GM18499 (cell line): ENCODE results near the gene THSD7B.
A peak's percentile ranks its signal among the peaks of the same experiment; 100 is the strongest.

Source experiments
- ATAC-seq: cut with Tn5 transposase; IDR thresholded peaks from one replicate; pipeline ENCODE4 v1.9.1; 2021; ENCODE audit warnings: moderate number of reproducible peaks; ENCODE audit not compliant: insufficient read depth, unreplicated experiment

THSD7B gene

DNA sequence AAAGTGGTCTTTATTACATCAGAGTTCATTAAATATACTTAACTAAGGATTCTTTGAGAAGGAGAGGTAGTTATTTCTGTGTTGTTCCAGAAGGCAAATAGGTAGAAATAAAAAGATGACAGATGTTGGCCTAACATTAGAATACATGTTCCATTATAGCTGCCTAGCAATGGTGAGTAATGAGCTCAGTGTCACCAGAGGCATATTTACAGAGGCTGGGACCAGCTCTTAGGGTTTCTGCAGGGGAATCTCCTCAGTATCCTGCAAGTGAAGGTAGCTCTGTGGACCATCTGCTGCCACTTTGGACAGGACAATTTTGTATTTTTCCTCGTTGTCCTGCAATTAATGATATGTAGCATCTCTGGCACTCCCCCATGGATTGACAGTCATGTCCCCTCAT, 416.0 kb downstream of the THSD7B start:
- no peak for ATAC-seq

DNA sequence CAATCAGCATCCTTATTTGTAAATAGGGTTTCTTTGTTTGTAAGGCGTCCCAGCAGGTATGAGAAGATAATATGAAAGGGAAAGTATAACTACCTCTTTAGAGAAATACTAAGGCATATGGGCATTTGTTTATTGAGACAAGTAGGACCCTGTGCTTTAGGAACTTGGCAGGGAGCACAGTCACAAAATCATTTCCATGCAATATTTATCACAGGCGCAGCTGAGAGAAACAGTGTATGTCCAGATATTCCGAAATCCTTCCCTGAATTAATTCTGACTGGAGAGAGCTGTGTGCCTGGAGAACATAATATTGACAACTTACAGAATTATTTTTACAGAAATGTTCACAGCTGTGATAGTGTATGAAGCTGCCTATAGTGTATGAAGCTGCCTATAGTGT, 416.7 kb downstream of the THSD7B start:
- no peak for ATAC-seq

DNA sequence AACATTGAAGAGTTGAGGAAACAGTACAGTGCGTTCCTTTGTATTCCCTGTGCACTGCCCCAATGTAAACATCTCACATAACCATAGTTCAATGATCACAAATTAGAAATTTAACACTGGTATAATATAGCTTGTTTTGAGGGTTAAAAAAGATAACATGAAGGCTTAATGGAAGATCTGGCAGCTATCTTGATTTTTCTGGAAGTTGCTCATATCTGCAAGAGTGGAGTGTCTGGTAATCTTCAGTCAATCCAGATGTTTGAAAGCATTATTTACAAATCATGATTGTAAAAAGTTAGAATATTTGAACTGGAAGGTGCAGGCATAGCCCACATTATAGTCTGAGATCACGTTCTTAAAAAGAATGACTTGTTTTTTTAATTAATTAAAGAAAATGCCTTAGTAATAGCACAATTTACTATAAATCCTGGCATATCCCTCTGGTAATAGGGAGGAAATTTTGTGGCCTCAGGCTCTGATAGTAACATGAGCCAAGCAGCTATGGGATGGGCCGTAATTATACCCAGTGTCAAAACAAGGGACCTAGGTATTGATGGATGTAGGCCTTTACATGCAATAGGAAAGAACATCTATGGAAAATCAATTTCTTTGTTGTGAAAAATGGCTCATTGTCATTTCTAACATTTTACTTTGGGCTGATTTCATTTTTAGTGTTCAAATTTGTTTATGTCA, 418.0 kb downstream of the THSD7B start:
- no peak for ATAC-seq

DNA sequence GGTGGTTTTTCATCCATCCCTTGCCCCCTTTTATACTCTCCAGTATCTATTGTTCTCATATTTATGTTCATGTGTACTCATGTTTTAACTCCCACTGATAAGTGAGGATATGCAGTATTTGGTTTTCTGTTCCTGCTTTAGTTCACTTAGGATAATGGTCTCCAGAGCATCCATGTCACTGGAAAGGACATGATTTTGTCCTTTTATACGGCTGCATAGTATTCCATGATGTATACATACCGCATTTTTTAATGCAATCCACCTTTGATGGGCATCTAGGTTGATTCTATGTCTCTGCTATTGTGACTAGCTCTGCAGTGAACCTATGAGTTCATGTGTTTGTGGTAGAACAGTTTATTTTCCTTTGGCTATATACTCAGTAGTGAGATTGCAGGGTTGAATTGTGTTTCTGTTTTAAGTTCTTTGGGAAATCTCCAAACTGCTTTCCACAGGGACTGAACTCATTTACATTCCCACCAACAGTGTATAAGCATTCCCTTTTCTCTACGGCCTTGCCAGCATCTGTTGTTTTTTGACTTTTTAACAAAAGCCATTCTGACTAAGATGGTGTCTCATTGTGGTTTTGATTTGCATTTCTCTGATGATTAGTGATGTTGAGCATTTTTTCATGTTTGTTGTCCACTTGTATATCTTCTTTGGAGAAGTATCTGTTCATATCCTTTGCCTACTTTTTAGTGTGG, 420.2 kb downstream of the THSD7B start:
- ATAC-seq = no peak

DNA sequence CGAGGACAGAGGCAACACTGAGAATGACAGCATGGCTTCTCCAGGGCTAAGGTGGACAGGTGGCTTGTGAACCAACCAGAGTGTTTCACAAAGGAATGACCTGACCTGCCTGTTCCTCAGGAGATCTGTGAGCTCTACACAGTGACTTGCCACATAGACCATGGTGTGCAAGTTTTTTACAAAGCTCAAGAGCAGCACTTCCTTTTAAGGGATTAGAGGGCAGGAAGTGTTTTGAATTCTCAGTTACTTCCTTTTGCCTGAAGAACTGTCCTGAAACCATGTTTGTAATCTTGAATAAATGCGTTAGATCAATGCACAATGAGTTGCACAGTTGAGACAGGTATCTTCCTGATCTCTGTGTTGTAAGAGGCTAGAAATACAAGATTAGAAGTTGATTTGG, 421.9 kb downstream of the THSD7B start:
- no peak for ATAC-seq

DNA sequence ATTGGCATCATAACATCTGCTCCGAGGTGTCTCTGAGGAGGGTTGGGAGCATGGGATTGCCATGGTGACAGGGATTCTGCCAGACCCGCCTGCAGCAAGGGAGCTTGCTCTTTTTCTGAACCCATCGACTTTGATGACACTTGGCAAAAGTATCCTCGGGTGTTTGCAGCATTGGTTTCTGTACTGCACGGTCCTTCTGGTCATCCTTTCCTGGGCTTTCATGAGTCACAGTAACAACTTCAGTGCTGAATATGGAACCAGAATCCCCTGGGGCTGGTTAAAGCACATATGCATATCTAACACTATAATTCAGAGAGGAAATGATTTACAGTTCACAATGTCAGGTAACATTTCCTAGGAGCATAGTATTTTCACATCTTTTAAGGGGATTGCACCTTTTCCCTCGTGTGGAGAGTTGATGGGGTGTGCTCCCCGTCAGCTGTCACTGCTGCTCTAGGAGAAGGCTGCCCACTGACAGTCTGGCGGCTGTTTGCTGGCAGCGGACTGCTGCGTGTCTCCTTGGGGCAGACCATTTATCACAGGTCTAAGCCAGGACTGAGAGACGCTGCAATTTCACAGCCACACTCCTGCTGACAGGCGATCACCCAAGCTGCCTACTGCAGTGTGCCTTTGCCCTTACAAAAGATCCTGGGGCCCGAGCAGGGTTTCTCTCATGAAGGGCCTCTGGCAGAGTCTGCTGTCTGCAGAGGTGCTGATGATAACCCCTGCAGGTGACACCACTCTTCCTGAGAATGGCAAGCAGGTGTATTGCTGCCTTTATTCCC, 425.3 kb downstream of the THSD7B start:
- ATAC-seq = no peak

DNA sequence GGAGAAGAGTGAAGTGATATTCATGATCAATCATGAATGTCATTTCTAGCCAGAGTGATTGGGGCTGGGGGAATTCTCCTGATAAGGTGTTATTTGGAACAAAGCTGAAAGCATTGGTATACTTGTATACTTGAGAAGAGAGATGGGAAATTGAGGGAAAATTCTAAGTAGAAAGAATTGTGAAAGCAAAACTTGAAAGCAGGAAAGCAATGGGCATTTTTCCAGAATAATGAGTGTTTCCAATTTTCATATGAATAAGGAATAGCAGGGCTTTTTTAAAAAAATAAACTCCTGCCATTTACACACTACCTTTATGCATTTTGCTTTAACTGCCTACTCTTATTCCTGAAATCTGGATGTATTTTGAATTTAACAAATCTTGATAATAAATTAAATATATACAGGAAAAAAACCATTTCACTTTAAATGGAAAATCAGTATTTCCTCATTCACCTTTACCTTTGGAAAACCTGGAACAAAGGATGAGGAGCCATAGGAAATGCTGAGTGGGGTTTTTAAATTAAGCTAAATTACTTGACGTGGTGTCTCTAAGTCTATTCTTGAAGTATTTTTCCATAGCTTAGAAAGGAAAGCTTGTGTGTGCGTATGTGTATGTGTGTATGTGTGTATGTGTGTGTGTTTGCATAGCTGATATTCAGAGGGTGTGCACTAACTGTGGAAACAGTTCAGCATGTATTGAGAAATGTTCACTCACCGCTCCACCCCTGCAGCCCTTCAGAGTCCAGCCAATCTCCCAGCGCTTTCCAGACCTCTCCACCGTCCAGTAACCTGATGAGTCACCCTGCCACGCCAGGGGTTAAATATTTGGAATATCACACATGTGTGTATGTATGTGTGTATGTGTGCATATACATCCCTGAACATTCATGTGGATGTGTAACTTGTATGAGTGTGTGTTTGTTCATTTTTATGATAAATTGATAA, 427.3 kb downstream of the THSD7B start:
- ATAC-seq = no peak

DNA sequence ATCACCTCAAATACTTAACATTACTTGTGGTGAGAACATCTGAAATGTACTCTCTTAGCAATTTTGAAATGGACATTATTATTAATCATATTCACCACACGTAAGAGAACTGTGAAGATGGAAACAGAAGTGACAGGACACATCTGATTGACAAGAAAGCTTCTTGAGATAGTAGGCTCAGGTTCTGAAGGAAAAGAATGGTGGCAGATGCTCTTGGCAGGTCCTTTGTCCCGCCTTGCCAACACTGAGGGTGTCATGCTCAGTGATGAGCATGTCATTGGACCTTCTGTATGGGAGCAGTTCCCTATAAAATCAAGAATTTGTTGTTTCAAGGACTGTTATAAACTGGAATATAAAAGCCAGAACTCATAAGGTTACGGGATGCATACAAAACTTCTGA, 428.1 kb downstream of the THSD7B start:
- no peak for ATAC-seq

DNA sequence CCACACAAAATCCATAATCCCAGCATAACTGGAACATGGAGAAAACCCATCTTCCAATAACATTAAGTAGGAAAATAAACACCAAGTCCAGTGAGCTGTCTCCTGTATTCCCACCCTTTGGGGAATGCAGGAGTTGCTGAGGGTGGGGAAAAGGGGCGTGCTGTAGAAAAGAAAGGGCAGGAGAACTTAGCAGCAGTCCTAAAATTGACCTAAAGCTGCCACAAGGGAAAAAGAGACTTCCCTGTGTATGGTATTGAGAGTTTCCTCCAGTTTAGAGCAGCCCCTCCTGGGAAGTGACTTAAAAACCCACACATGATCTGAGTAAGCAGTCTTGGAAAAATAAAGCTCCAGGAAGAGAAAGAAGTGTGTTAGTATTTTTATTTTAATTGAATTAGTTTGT, 428.8 kb downstream of the THSD7B start:
- no peak for ATAC-seq

DNA sequence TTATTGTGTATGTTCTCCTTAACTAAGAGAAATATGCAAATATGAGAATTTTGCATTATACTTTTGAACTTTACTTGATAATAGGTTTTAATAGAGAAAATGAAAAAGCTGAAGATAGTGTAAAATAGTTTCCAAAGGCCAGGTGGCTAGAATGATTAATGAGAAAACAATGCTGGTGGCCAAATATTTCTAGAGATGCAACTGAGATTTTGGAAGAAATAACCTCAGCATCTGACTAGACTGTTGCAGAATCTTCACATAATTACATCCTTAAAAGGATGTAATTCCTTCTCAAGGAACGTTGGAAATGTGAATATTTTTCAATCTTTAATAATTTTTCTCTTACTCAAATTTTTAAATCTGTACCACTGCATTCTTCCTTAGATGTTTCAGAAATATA, 434.4 kb downstream of the THSD7B start:
- no peak for ATAC-seq

DNA sequence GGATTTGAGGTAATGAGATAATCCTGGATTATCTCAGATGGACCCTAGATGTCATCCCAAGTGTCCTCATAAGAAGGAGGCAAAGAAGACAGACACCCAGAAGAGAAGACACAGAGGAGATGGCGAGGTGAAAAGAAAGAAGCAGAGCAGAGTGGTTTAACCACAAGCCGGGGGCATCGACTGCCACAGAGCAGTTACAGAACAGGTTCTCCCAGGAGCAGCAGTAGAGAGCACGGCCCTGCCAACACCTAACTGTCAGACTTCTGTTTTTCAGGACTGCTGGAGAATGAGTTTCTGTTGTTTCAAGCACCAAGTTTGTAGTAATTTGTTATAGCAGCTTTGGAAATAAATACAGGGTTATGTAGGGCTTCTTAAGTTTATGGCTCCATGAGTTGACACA, 437.0 kb downstream of the THSD7B start:
- no peak for ATAC-seq

DNA sequence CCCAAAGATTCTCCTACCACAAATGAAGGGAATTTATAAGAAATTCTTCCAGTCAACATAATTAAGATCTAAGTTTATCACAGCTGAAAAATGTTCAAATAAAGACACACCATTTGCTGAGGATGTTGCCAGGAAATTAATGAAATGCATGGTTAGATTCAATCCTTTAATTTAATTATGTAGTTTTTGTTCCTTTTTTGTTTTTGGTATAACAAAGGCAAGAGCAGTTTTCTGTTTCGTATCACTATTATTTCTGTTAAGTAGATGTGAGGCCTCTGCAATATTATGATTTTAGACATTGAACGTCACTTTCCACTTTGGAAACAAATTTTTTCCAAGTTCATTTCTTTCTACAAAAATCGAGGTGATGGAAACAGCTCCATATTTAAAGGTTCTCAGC, 440.0 kb downstream of the THSD7B start:
- no peak for ATAC-seq

DNA sequence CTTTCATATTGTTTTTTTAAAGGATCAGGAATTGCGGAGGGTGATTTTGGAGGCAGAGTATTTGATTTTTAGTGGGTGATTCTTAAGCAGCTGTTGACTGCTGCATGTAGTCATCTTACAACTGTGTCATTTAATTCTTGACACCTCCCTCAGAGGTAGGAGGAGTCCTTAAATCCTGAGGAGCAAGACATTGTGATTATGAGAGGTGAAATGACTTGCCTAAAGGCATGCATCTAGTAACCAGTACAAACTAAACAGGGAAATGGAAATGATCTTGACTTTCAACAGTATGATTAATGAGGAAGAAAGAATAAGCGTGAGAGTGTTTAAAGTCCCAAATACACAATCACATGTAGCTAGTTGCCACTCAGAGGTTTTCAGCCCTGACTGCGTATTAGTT, 440.7 kb downstream of the THSD7B start:
- no peak for ATAC-seq

DNA sequence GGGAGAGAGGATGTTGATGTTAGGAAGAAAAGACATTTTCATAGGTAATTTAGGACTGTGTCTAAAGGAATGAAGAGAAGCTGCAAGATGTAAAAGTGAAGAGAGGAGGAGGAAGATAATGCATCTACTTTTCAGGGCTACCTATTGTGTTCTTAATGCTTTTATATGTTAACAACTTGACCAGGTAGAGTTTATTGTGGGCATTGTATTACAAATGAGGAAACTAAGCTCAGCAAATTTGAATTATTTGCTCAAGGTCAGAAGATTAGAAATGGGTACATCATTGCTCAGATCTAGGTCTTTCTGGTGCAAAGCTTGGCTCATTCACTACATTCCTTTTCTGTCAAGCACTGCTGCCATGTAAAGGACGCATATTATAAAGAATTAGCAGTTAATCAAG, 441.7 kb downstream of the THSD7B start:
- no peak for ATAC-seq

DNA sequence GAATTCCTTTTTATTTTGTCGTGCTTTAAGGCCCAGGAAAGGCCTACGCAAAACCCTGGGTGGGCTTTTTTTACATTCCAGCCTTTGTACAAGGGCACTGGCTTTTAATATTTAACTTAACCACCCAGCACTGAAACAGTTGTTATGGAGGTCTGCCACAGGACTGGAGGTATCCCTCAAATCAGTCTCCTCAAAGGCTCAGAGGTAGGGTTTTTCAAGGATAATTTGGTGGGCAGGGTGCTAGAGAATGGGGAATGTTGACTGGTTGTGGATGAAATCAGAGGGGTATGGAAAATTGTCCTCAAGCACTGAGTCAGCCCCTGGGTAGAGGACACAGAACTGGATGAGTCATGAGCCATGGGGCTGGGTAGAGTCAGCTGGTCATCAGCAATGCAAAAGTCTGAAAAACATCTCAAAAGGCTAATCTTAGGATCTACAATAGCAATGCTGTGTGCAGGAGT, 443.1 kb downstream of the THSD7B start:
- ATAC-seq = no peak

DNA sequence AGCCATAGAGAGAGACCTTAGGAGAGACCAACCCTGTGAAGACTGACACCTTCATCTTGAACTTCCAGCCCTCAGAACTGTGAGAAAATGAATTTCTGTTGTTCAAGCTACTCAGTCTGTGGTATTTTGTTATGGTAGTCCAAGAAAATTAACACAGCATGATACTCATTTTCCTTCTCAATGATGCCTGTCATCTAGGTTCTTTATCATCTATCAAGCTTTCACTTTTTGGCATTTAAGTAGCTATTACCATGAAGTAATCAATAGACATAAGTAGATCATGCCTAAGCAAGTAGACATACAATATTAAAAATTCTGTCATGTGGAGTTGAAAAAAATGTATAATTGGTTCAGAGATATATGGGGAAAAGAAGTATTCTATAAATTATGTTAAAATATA, 444.7 kb downstream of the THSD7B start:
- no peak for ATAC-seq

DNA sequence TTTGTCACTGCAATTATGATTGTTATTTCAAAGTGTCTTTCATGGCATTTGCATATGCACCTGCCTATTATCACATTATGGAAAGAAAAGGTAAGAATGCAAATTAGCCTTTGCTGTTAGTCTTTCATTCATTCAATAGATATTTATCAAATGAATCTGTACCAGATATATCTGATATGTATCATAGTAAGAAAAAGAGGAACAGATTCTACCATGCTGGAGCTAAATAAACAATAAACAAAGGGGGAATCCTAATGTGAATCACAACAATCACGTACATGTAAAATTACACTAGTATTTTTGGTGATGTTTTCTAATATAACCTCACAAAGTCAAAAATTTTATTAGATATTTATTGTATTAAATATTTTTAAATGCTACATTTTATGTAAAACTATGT, 446.4 kb downstream of the THSD7B start:
- no peak for ATAC-seq

DNA sequence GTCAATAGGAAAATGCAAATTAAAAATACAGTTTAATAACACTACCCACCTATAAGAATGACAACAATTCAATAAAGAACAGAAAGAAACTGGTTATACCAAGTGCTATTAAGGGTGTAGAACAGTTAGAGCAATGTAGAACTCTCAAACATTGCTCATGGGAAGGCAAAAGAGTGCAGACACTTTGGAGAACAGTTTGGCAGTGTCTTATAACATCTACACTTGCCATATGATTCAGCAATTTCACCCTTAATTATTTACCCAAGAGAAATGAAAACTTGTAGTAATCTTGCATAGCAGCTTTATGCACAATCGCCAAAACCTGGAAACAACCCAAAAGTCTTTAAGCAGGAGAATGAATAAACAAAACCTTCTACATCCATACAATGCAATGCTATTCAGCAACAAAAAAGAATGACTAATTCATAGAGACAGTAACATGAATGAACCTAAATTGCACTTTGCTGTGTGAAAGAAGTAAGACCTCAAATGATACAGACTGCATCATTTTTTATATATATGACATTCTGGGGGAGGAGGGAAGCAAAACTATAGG, 455.2 kb downstream of the THSD7B start:
- ATAC-seq = no peak

DNA sequence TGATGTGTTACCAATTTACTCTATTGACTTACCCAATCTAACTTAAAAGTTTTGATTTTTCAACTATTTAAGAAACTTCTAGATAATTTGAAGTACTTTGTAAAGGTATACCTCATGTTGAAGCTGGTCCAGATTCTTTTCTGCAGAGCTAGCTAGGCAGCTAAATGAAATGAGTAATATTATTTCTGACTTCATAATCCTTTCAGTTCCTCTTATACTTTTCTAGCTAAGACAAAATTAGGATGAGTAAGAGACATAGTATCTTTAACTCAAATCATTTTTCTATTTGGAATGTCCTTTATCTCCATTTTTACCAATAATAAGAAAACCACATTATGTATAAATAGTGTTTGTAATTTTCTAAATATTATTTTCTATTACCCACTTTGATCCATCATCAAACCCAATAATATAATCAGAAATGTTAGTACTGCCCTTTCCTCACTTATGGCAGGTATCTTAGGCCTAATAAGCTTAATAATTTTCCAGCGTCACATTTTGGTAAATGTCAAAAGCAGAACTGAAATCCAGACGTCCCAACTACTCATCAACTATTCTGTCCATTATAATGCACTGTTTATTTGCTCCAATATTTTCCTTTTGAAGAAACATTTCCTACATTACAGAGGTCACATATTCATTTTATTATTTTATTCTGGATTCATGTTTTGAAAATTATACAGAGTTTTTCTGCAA, 456.6 kb downstream of the THSD7B start:
- peak; percentile 62 for ATAC-seq
